DLD1 (cell line): ENCODE data around the gene YY2.
"Not testable (repeated sequence)": the region's sequence is repeated elsewhere in the genome, so short reads cannot be mapped to it uniquely, and the experiment has no call there.

Experiments
- in situ Hi-C: cut with HindIII; loops from 2 replicates; pipeline ENCODE4 v1.10.0; 2017; ENCODE audit warnings: low sequenced_read_pairs

Gene YY2

GRCh38 chrX:21855937-21856415, at the start of gene YY2:
Gene YY2, plus strand, starts transcription at chrX:21855987. Its CDS starts 498 bp downstream, at chrX:21856485.
- in situ Hi-C loops = no loop called here

GRCh38 chrX:21806691-21807090, 49.1 kb upstream of the YY2 start:
- in situ Hi-C loops = no loop called here

GRCh38 chrX:21811832-21812231, 44.0 kb upstream of the YY2 start:
- in situ Hi-C loops = no loop called here

DNA sequence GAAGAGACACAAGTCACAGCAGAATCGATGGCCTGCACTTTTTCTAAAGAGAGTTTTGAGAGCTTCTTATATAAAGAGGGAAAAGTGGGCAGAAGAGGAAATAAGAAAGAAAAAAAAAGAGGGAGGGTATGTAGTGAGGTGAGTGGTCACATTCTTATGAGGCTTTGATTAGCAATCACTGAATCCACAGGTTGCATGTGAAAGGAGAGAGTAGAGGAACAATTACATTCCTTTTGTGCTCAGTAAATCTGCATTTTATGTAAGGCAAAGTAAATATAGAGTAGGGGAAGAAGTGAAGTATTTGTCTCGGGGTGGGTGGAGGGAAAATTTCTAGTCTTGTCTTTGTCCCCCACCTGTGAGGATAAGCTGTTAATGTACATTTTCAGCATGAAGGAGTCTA, 43.2 kb upstream of the YY2 start:
- in situ Hi-C loops = no loop called here

DNA sequence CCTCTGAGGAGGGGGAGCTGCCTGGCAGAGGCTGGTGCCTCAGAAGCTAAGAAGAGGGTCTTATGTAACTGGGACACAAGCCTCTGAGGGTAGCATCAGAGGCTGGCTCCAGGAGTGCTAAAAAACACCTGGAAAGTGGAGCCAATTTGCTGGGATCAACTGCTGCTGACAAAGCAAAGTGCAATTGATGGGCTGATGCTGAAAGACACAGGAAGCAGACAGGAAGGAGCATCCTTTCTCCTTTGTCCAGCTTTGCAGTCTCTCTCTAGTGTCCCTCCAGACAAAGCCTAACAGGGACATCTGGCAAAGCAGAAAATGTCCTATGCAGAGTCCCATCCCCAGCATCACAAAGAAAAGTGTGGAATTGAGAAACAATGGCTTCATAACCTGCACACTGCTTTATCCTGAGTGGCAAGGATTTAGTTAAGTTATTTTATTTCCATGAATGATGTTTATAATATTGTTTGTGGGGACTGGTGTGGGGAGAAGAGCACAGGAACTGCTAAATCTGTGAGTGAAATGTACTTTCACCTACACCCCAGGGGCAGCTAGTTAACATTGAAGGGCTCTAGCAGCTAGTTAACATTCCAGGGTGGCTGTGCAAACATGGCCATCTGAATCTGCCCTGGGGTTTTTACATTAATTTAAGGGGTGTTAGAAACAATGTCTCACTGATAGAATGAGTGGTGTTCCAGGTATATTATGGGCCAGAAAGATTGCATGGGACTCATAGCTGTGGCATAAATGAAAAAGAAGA, 42.0 kb upstream of the YY2 start:
- in situ Hi-C loops = no loop called here

DNA sequence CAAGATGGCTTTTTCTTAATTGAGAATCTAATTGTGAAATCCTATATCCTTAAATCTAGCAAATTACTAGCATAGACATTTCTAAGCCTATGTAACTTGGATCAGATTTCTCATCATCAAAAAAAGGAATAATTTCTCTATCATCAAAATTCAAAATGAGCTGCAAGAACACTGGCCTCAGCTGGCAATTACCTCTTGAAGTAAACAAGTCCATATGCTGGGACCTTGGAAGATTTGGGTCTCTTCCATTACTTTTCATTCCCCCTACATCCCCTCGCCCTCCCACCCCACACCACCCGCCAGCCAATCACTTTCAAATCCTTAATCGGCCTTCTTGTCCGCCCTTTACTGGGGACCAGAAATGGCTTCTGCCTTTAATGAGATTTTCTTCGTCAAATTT, 39.7 kb upstream of the YY2 start:
- in situ Hi-C loops = no loop called here

DNA sequence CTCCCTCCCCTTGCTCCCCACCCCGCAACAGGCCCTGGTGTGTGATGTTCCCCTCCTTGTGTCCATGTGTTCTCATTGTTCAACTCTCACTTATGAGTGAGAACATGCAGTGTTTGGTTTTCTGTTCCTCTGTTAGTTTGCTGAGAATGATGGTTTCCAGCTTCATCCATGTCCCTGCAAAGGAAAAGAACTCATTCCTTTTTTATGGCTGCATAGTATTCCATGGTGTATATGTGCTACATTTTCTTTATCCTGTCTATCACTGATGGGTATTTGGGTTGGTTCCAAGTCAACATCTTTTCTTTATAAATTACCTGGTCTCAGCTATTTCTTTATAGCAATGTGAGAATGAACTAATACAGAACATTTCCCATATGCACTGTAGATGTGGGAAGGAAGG, 35.6 kb upstream of the YY2 start:
- in situ Hi-C loops = not testable (repeated sequence)

GRCh38 chrX:21821875-21822274, 33.9 kb upstream of the YY2 start:
- in situ Hi-C loops = no loop called here

GRCh38 chrX:21831496-21831895, 24.3 kb upstream of the YY2 start:
- in situ Hi-C loops = no loop called here

- in situ Hi-C loops = no loop called here
Observed at GRCh38 chrX:21837056-21837455, 18.7 kb upstream of the YY2 start.

GRCh38 chrX:21838937-21839333, 16.9 kb upstream of the YY2 start:
- in situ Hi-C loops = no loop called here

GRCh38 chrX:21839334-21840192, 16.2 kb upstream of the YY2 start, which contains the start of gene MBTPS2:
Gene MBTPS2, plus strand, starts transcription at chrX:21839617. Its CDS starts 118 bp downstream, at chrX:21839735.
- in situ Hi-C loops = no loop called here

DNA sequence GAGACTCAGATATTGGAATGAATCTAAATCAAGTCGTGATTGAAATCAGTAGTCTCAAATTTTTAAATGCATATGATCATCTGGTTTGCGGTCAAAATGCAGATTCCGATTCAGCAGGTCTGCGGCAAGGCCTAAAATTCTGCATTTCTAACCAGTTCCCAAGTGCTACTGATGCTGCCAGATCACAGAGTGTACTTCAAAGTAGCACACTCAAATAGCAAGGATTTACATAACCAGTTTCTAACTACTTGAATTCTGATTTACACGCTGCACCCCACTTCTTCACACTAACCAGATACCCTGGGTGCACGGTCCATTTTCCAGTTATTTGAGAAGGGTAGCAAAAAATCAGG, 15.6 kb upstream of the YY2 start:
- in situ Hi-C loops = no loop called here

DNA sequence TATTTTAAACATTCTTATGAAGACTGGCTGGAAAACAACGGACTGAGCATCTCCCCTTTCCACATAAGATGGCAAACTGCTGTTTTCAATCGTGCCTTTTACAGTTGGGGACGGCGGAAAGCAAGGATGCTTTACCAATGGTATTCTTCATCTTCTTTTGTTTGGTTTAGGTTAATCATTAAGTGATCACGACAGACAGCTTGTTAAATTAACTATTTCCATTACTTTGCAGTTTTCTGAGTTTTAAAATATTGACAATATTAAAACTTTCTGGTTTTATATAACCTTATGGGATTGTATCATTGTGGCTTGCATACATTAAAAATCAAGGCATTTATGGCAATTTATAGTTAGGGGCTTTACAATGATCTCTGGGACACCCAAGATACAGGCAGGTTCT, 12.6 kb upstream of the YY2 start:
- in situ Hi-C loops = no loop called here

- in situ Hi-C loops = no loop called here
Observed at GRCh38 chrX:21845096-21845495, 10.7 kb upstream of the YY2 start.

- in situ Hi-C loops = no loop called here
Observed at GRCh38 chrX:21847342-21847741, 8.4 kb upstream of the YY2 start.

DNA sequence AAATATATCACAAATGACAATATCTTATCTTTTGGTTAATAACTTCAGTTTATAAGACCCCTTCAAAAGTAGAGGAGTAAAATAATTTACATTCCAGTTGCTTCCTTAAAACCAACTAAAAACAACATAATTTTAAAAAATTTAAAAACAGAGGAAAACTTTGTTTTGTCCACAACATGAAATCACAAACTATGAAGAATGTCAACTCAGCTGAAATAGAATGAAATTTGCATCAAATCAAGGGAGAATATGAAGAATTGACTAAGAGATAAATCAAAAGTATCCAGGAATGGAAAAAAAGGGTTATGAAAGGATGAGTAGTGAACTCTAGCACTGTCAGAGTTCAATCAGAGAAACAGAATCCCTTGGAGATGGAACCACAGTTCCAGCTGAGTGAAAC, 2.2 kb upstream of the YY2 start:
- in situ Hi-C loops = no loop called here

GRCh38 chrX:21856504-21856903, 717 bp downstream of the YY2 start:
- in situ Hi-C loops = no loop called here

- in situ Hi-C loops = no loop called here
Observed at GRCh38 chrX:21863241-21863640, 7.5 kb downstream of the YY2 start.

- in situ Hi-C loops = no loop called here
Observed at GRCh38 chrX:21865436-21865835, 9.6 kb downstream of the YY2 start.

DNA sequence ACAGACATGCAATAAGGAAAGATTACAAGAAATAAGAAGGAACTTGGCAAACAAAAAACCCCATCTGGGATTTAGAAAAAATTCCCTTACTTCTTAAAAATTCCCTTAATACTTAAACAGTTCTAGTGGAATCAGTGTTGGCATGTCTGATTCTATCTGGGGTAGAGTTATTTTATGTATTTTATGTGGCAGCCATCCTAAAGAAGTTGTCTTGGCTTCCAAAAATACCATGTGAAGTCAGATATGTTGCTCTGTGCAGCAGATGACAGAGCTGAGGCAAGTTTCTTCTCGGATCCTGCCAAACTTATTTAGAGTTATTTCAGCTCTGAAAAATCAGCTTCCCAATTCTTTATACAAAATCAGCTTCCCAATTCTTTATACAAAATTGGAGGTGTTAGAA, 14.7 kb downstream of the YY2 start:
- in situ Hi-C loops = no loop called here
